Breast epithelium (tissue), 3 donors: ENCODE results near the gene ZNF516.

Source experiments
- POLR2AphosphoS5 ChIP-seq, 3 donors: sonication (generic); formaldehyde crosslinking; IDR thresholded peaks; one replicate each; pipeline ENCODE4 v1.6.1; 2017; ENCODE audit warnings: antibody characterized with exemption in 3 of 3
- TF ChIP-seq, protein P1 (sequence below), 3 donors: fragments of 450-650 bp; IDR thresholded peaks; one replicate each; pipeline ENCODE4 v1.5.1; 2016 to 2017; ENCODE audit warnings: antibody characterized with exemption in 3 of 3, mild to moderate bottlenecking in 3 of 3, moderate library complexity in 3 of 3

GRCh38 chr18:76420898-76421684 is 74.0 kb downstream of the ZNF516 start:
- TF ChIP-seq, protein P1, sequence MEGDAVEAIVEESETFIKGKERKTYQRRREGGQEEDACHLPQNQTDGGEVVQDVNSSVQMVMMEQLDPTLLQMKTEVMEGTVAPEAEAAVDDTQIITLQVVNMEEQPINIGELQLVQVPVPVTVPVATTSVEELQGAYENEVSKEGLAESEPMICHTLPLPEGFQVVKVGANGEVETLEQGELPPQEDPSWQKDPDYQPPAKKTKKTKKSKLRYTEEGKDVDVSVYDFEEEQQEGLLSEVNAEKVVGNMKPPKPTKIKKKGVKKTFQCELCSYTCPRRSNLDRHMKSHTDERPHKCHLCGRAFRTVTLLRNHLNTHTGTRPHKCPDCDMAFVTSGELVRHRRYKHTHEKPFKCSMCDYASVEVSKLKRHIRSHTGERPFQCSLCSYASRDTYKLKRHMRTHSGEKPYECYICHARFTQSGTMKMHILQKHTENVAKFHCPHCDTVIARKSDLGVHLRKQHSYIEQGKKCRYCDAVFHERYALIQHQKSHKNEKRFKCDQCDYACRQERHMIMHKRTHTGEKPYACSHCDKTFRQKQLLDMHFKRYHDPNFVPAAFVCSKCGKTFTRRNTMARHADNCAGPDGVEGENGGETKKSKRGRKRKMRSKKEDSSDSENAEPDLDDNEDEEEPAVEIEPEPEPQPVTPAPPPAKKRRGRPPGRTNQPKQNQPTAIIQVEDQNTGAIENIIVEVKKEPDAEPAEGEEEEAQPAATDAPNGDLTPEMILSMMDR (IDR thresholded peaks at IDR 0.05): no peak
- TF ChIP-seq POLR2AphosphoS5 (IDR thresholded peaks at IDR 0.05): no peak
